ENCODE measurements around the gene RTN4RL2.

Gene RTN4RL2

DNA sequence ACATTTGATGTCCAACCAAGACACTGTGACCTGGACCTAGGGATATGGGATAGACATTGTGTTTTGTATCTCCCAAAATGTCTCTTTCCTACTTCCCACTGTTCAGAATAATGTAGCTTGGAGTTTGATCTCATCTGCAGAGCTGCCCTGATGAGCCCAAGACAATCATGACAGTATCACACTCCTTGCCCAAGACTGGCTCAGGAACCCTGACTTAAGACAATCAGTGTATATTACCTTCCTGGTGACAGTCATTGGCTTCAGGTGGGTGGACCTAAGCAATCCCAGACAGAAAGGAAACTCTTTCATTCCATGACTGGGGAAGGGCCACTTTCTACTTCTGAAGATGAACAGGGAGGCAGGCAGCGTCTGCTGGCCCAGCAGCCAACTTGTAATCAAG is 14.3 kb upstream of the RTN4RL2 start:
- H3K27ac Mint-ChIP-seq, result no peak overlapping the region
- H3K4me3 Mint-ChIP-seq, result no peak overlapping the region
- no peaks in the 10 kb centered on the region for H3K36me3 Mint-ChIP-seq
- no peaks in the 10 kb centered on the region for H3K9me3 Mint-ChIP-seq
- H3K27me3 Mint-ChIP-seq, result no peaks in the 10 kb centered on the region
- H3K4me1 Mint-ChIP-seq, result no peaks in the 10 kb centered on the region

DNA sequence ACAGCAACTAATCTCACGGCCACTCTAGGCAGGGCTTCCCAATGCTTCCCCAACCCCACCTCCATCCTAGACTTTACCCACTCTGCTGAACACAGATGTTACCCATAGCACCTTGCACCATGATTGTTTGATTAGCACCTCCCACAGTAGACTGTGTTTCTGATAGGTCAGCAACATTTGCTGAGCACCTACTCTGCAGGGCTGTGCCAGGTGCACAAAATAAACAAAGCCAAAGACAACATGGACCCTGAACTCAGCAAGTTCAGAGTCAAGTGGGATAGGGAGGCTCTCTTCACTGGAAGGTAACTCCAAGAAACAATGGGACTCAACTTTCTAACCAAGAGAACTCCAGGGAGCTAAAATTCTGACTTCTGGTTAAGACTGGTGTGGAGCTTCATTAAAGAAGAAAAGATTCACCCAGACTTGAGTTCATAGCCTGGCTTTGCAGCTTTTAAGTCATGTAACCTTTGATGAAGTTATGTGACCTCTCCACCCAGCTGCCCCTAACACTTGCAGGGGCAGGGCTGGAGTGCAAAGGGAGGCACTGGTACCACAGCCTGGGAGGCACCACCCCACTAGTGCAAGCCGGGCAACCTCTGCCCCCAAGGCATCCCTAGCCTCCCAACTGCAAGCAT is 6.7 kb upstream of the RTN4RL2 start:
- Mint-ChIP-seq H3K27ac (no peak overlapping the region), H3K9me3 (no peaks in the 10 kb centered on the region), H3K36me3 (no peaks in the 10 kb centered on the region), H3K4me3 (no peak overlapping the region), H3K27me3 (peaks cover under 1% of the 10 kb centered on the region), H3K4me1 (peaks cover 12% of the 10 kb centered on the region)

DNA sequence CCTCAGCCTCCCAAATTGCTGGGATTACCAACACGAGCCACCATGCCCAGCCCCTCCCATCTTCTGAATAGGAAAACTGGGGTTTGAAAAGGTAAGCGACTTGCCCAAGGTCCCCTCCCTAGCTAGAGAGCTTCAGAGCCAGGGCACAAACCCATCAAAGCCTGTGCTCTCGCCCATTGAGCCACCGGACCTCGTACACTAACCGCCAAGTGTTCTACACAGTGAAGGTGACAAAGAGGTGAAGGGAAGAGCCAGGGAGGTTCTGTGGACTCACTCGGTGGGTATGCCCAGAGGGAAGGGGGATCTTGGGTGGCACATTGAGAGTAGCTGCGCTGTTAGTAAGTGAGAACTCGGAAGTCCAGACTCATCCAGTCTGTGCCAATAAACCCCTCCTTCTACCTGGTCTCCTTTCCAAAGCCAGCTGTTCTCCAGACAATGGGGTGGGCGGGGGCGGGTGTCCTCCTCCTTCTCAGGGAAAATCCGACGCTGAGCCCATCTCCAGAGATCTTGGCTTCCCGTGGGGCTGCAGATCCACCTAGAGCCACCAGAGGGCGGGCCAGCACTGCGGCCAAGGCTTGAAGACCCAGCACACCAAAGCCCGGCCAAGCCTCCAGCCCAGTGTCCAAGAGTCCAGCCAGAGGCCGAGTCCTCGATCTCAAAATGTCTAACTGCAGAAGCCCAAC is 3.2 kb upstream of the RTN4RL2 start:
- H3K4me3 Mint-ChIP-seq, result peak overlapping the region; percentile 52
- no peak overlapping the region for H3K27ac Mint-ChIP-seq
- no peaks in the 10 kb centered on the region for H3K36me3 Mint-ChIP-seq
- H3K4me1 Mint-ChIP-seq, result peaks cover 25% of the 10 kb centered on the region
- H3K9me3 Mint-ChIP-seq, result no peaks in the 10 kb centered on the region
- peaks cover 13% of the 10 kb centered on the region for H3K27me3 Mint-ChIP-seq

DNA sequence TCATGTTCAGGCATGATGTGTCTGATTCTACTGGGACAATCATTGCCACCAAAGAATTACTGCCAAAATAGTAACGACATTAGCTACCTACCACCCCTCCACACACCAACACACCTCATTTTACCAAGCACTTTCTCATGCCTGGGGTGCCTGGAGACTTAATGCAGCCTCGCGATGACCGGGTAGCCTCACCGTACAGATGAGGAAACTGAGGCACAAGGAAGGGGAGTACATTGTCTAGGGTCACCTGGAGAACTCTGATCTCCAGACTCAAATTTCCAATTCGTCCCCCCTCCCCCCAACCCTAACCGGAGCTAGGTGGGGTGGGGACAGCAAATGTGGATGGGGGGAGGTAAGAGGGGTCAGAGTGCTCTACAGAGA is 2.7 kb upstream of the RTN4RL2 start:
- peak overlapping the region; percentile 52 for H3K4me3 Mint-ChIP-seq
- no peaks in the 10 kb centered on the region for H3K9me3 Mint-ChIP-seq
- H3K27ac Mint-ChIP-seq, result no peak overlapping the region
- peaks cover 13% of the 10 kb centered on the region for H3K27me3 Mint-ChIP-seq
- H3K4me1 Mint-ChIP-seq, result peaks cover 25% of the 10 kb centered on the region
- no peaks in the 10 kb centered on the region for H3K36me3 Mint-ChIP-seq

DNA sequence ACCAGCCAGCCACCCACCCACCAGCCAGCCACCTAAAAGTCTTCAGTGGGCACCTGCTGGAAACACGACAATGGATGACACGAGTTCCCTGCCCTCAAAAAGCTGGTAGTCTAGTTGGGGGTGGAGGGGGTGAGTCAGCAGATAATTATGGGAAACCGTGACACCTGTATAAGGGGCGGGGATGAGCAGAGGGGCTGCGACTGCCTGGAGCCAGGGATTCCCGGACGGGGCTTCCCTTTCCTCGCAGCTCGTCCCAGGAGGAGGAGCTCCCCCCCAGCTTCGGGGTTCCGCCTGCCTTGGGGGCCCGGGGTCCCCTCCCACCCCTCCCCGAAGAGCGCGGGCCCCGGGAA is 2.3 kb upstream of the RTN4RL2 start:
- Mint-ChIP-seq H3K27ac (no peak overlapping the region), H3K4me1 (peaks cover 25% of the 10 kb centered on the region), H3K4me3 (peak overlapping the region; percentile 52), H3K27me3 (peaks cover 14% of the 10 kb centered on the region), H3K9me3 (no peaks in the 10 kb centered on the region), H3K36me3 (no peaks in the 10 kb centered on the region)

DNA sequence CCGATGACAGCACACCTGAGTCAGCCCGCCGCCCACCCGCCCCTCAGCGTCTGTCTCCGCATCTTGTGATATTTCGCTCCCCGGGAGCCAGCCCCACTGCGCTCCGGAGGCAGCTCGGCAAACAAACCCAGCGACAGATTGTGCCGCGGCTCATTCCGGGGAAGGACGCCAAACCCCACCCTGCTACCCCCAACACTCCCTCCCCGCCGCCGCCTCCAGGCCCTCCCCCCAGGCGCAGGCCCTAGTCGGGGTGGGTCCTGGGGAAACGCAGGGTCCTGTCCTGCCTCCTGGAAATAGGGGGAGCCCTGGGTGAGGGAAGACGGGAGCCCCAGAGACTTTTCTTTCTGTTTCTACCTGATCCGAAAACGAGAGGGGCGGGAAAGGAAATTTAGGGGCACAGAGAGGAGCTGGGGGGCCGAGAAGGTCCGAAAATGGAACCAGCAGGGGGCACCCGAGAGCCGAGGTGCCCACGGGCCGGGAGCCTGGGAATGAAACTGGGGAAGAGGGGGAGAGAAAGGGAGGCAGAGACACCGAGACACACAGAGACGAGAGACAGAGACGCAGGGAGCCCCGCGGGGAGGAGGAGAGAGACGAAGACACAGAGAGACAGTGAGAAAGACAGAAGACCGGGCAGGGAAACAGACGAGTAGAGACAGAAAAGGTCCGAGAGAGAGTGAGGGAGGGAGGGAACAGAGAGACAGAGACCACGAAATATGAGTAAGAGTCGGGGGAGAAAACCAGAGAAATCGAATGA is 1.7 kb upstream of the RTN4RL2 start:
- Mint-ChIP-seq H3K36me3 (no peaks in the 10 kb centered on the region), H3K4me1 (peaks cover 25% of the 10 kb centered on the region), H3K27me3 (peaks cover 14% of the 10 kb centered on the region), H3K27ac (peak overlapping the region; percentile 68), H3K9me3 (no peaks in the 10 kb centered on the region), H3K4me3 (peak overlapping the region; percentile 91)

DNA sequence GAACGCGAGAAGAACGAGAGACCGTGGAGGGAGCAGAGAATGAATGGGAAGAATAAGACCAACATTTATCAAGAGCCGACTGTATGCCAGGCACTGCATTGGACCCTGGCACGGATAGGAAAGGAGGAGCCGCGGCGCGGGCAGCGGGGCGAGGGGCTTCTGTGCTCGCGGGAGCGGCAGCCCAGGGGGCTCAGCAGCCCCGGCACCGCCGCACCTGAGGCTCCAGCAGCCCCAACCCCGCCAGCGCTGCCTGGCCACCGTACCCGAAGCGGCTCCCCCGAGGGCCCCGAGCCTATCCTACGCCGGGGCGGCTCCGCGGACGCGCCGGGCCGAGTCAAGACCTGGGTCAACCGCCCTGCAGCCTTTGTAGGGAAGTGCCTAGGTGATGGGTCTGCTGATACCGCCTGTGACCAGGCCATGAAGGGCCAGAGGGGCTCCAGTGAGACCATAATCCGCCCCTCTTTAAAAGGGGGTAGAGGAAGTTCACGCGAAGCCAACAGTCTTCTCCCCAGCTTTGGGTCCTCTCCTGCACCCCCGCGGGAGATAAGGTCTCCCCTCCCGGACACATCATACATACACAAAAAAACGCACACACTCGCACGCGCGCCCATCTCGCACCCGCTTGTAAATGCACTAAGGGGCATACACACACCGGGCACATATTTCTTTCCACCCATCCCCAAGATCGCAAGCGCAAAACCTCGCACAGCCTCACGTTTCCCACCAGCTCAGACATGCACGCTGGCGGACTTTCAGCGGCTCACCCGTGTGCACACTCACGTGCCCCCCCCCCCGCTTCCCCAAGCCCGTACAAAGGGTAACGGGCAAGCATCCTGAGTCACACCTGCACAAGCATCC is 935 bp upstream of the RTN4RL2 start:
- Mint-ChIP-seq H3K4me1 (peaks cover 25% of the 10 kb centered on the region), H3K4me3 (peak overlapping the region; percentile 91), H3K27ac (peak overlapping the region; percentile 68), H3K27me3 (peaks cover 14% of the 10 kb centered on the region), H3K9me3 (no peaks in the 10 kb centered on the region), H3K36me3 (no peaks in the 10 kb centered on the region)

DNA sequence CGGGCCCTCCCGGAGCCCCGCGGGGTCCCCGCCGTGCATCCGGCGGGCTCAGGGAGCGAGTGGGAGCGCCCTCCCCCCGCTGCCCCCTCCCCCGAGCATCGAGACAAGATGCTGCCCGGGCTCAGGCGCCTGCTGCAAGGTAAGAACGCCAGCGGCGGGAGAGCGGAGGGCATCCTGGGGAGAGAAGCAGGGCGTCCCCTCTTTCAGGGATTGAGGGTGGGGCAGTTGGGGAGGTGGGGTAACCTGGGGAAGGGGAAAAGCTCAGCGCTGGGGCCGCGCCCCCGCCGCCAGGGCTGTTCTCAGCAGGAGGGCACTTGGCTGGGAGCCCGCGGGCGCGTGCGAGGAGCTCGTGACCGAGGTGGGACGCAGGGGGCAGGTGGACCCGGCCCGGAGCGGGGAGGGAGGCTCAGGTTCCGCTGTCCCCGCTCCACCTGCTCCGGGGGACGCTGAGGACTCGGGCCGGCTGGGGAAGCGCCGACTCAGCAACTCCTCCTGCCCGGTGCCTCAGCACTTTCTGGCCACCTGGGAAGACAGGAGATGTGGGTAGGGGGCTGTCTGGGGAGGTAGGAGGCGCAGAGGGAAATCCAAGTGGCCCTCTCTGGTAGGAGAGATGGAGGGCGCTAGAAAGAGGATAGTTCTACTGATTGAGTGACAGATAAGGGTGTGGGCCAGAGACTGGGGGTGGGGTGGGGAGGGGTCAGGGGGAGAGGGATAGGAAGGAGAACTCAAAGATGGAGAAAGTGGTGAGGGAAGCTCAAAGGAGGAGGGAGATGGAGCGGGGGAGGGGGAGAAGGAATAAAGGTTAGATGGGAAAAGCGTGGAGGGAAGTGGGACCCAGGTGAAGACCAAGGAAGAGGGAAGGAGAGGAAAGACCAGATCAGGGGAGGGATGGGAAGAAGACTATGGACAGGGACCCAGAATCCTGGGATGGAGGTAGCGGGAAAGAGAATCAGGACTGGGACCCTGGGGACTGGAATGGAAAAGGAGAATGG is 726 bp downstream of the RTN4RL2 start:
- H3K4me3 Mint-ChIP-seq, result peak overlapping the region; percentile 55
- peaks cover 14% of the 10 kb centered on the region for H3K27me3 Mint-ChIP-seq
- H3K9me3 Mint-ChIP-seq, result no peaks in the 10 kb centered on the region
- no peak overlapping the region for H3K27ac Mint-ChIP-seq
- H3K36me3 Mint-ChIP-seq, result no peaks in the 10 kb centered on the region
- peaks cover 25% of the 10 kb centered on the region for H3K4me1 Mint-ChIP-seq

DNA sequence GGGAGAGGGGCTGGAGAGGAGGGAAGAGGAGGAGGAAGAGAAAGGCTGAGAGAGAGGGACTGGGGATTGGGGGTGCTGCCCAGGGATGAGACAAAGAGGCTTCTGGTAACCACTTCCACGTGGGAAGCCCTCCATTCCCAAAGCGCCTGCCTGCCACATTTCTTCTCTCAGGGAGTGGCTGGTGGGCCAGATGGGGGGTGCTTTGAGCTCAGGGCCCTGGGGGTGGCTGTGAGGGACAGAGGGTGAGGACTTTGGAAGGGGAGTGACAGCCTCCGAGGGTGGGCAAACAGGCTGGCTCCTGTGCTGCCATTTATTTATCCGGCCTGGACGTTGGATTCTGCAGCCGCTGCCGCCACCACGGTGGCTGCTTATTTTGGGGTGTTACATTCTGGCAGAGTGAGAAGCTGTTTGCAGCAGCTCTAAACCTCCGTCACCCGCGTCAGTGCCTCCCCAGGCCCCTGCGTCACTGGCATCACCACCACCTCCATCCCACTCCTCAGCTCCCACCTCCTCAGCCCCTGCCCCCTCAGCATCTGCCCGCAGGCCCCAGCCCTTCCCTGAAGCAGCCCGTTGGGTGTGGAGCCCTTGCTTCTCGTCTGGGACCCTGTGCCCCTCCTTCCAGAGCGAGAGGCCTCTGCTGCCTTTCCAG is 1.6 kb downstream of the RTN4RL2 start:
- Mint-ChIP-seq H3K27me3 (peaks cover 14% of the 10 kb centered on the region), H3K9me3 (no peaks in the 10 kb centered on the region), H3K36me3 (no peaks in the 10 kb centered on the region), H3K27ac (no peak overlapping the region), H3K4me3 (peak overlapping the region; percentile 55), H3K4me1 (peaks cover 23% of the 10 kb centered on the region)

DNA sequence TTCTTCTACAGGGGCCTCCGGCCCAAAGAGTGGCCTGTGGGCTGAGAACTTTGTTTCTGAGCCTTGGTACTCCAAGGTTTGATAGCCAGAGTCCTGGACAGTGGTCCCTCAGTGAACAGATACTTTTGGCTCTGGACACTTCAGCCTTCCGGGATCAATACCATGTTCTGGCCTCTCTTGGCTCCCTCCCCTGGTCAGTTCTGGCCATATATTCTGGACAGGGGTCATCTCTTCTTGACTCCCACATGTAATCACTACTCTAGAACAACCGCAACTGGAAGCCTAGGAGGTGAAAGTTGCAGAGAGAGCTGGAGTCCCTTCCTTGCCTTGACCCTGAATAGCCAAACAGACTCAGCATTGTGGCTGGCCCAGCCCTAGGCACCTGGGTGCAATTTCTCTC is 2.3 kb downstream of the RTN4RL2 start:
- H3K9me3 Mint-ChIP-seq, result no peaks in the 10 kb centered on the region
- H3K4me3 Mint-ChIP-seq, result peak overlapping the region; percentile 19
- H3K4me1 Mint-ChIP-seq, result peaks cover 16% of the 10 kb centered on the region
- H3K27ac Mint-ChIP-seq, result no peak overlapping the region
- peaks cover 14% of the 10 kb centered on the region for H3K27me3 Mint-ChIP-seq
- H3K36me3 Mint-ChIP-seq, result no peaks in the 10 kb centered on the region

DNA sequence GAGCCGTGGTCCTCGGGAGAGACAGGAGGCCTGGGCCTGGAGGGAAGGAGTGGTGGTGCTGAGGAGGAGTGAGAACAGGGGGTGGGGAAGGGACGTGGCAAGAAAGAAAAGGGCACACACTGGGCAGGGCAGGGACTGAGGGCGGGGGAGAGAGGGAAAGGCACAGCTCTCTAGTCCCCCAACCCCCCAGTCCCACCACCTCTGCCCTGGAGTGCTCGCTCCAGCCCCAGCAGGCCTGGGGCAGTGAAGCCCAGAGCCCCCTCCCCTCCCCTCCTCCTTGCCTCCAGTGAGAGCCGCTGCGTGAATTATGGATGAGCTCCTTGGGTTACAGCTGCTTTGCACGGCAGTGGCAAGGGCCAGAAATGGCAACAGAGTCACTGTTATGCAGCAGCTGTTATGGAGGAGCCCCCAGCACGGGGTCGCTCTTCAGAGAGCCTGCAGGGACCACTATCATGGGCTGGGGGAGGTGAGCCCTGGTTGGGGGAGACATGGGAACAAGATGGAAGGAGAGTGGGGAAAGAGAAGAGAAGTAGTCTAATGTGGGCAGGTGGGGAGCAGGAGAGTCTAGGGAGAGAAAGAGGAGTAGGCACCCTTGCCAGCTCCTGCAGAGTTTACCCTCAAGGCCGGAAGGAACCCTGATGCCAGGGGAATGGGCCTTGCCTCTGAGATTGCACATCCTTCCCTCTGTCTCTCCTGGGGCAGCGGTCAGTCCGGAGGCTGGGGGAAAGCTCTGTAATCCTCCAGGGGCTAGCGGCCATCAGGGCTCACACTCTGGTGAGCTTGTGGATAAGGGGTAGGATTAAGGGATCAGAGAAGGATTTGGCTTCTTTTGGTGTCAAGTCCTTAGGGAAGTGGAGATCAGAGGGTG is 3.6 kb downstream of the RTN4RL2 start:
- peaks cover 11% of the 10 kb centered on the region for H3K27me3 Mint-ChIP-seq
- H3K36me3 Mint-ChIP-seq, result no peaks in the 10 kb centered on the region
- H3K27ac Mint-ChIP-seq, result no peak overlapping the region
- H3K4me3 Mint-ChIP-seq, result no peak overlapping the region
- no peaks in the 10 kb centered on the region for H3K9me3 Mint-ChIP-seq
- peaks cover 10% of the 10 kb centered on the region for H3K4me1 Mint-ChIP-seq

DNA sequence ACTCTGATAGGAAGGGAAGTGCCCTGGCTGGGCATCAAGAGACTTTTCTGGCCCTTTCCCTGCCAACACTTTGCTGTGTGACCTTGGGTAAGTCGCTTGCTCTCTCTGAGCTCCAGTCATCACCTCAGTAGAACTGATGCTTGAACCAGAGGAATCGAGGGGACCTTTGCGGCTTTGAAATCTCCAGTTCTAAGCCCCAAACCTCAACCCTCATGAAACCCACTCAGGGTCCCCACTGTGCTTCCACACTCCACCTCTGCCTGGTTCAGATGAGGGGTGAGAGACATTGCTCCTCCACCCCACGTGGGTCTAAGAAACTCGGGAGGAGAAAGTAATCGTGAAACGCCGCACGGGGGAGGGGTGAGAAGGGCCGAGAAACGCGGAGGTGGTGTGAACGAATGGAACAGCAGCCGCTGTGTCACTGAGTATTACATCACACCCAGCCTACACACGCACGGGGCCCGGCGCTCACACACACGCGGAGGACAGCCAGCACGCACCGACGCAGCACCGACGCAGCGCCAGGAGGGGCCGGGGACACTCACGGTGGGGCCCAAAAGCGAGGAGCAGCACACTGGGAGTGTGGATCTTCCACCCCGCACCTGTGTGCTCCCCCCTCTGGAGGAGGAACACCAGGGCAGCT is 4.3 kb downstream of the RTN4RL2 start:
- Mint-ChIP-seq H3K9me3 (no peaks in the 10 kb centered on the region), H3K4me3 (no peak overlapping the region), H3K4me1 (peaks cover 5% of the 10 kb centered on the region), H3K36me3 (no peaks in the 10 kb centered on the region), H3K27me3 (peaks cover 8% of the 10 kb centered on the region), H3K27ac (no peak overlapping the region)

DNA sequence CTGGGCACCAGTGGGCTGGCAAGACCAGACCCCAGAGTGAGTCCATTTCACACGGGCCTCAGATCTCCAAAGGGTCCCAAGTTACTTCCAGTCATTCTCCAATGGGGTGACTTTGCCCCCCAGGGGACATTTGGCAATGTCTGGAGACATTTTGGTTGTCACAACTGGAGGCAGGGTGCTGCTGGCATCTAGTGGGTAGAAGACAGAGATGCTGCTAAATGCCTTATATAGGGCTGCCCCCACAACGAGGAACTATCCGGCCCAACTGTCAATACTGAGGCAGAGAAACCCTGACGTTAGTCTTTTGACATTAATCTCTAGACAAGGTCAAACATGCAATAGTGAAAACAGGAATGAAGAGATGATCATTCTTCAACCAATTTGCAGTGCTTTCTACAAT is 6.4 kb downstream of the RTN4RL2 start:
- H3K4me1 Mint-ChIP-seq, result no peaks in the 10 kb centered on the region
- no peak overlapping the region for H3K4me3 Mint-ChIP-seq
- peaks cover 2% of the 10 kb centered on the region for H3K27me3 Mint-ChIP-seq
- no peak overlapping the region for H3K27ac Mint-ChIP-seq
- H3K36me3 Mint-ChIP-seq, result no peaks in the 10 kb centered on the region
- H3K9me3 Mint-ChIP-seq, result no peaks in the 10 kb centered on the region
